Ammon's horn (tissue), 1 donor: ENCODE data around the gene AKAP10.
"Not testable (repeated sequence)": the region's sequence is repeated elsewhere in the genome, so short reads cannot be mapped to it uniquely, and the experiment has no call there.

Experiments used
- DNase-seq: peaks from one replicate; pipeline ENCODE4 v3.0.0-alpha.2; 2016; ENCODE audit warnings: low spot score

The AKAP10 gene

DNA sequence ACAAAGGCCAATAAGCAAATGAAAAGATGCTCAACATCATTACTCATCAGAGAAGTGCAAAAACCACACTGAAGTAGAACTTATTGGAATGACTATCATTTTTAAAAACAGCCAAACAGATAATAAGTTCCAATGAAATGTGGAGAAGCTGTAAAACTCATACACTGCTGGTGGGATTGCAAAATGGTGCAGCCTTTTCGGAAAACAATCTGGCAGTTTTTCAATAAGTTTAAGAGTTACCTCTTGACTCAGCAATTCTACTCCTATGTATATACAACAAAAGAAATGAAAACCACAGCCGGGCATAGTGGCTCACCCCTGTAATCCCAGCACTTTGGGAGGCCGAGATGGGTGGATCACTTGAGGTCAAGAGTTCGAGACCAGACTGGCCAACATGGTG lies 49.3 kb downstream of the AKAP10 start:
- DNase-seq: no peak

DNA sequence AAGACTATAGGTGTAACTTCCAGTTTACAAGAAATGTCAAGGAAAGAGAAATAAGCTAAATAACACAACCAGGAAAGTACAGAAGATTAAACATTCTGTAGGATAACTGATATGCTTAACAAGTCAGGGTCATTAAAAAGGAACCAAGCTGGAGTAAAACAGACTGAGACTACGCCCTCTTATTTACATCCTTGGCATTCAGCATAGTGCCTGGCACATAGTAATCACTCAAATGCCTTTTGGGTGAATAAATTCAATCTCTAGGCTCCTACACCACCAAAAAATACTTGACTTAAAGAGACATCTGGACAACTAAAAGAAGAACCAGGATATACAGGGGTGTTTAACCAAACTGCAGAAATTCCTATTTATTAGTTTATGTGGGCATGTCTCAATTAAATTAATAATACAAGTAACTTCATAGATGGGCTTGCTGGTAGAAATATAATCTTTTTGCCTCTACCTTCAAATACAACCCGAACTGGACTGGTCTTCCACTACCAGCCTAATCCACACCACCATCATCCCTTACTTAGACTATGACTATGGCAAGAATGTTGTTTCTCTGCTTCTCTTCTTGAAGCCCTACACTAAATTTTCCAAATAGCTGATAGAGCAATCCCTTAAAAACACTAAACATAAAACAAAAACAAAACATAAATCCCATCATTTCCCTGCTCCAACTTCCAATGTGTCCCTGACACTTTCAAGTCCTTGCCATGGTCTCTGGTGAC lies 62.2 kb downstream of the AKAP10 start:
- no peak for DNase-seq

DNA sequence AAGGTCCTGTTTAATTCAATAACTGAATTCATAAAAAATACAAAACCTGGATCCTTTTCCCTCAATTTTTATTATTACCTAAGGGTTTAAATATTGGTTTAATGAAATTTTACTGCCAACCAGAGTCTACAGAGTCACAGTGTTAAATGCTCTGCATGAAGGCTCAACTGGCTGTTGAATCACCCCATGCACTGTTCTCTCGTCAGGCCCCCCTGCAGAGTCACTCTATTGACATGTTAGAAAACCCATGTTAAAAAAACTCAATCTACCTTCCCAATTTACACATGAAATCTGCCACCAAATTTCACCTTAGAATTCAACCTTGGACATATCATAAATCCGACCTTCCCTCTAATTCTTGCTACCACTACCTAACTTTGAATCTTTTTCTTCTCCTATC lies 66.6 kb downstream of the AKAP10 start:
- no peak for DNase-seq

DNA sequence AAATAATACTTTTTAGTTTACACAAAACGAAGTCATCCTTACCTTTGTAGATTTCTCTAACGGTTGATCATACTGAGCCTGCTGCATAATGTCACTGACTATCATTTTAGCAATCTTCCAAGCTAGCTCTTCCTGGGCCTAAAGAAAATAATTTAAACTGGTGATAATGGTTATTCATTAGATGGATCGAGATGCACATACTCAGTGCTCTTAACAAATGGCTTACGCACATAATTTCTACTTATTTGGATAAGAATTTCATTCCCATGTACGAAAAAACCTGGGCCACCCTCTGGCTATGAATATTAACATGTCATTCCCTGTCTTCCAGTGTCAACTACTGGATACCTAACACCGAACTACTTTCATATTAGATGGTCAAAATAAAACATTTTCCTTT lies 68.5 kb downstream of the AKAP10 start:
- DNase-seq: no peak

DNA sequence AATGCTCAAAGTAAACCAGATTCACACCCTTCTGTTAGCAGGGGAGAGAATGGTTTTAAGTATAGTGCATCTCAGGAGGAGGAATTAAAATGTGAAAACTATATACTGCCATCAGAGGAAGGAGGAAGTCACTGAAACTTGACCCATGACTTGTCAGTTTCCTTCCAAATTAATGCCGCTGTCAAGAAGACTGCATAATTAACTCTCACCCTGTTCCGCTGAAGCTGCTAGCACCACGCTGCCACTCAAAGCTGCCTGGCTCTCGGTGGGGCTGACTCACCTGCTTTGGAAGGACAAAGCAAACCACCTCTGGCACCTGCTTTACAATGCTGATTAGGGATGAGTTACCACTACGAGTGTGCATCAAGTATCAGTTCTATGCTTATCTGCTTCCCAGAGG lies 72.1 kb downstream of the AKAP10 start:
- DNase-seq: no peak

DNA sequence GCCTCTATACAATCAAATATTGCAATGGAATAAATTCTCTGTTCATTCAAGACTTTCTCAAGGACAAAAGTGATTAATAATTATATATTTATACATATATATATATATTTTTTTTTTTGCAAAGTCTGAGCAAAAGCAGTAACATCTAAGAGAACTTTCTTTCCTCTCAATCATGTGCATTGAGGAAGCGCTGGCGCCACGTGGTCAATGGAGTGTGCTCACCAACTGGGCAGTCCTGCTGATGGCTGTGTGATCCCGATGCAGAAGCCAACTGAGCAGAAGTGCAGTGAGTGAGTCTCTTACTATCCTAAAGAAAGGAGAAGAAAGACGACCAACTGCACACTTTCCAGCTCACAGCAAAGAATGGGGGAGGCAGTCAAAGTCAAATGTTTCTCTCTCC lies 72.7 kb downstream of the AKAP10 start:
- DNase-seq: peak; percentile 81

DNA sequence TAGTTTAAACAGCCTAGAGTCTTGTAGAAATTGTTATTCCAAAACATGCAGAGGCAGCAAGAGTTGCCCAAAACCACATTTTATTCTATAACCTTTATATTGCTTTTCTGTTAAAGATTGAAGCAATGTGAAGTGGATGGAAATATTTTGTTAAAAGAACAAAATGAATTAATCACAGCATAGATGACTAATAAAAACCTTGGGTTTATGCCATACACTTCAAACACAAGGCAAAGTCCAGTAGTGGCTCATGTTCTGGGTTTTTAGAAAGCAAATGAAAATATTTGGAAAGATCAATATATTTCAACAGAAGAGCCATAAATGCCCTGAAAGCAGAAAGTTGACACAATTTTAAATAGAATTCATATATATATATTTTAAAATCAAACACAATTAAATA lies 73.2 kb downstream of the AKAP10 start:
- DNase-seq: no peak

DNA sequence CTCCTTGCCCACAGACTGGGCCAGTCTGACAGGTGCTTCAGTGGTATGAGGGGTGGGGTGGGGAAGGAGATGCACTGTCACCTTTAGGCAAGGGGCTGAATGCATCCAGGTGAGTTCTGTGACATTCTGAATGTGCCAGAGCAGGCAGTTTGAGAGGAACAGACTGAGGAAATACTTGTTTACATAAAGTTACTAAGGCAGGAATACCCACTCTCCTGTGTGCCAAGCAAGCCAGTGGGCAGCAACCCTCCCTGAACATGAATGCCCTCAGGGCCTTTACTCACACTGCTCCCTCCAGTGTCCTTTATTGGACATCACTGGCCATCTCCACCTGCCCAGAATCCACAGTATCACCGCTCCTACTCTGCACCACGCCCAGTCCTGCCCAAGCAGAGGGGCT lies 76.8 kb downstream of the AKAP10 start:
- DNase-seq: no peak

DNA sequence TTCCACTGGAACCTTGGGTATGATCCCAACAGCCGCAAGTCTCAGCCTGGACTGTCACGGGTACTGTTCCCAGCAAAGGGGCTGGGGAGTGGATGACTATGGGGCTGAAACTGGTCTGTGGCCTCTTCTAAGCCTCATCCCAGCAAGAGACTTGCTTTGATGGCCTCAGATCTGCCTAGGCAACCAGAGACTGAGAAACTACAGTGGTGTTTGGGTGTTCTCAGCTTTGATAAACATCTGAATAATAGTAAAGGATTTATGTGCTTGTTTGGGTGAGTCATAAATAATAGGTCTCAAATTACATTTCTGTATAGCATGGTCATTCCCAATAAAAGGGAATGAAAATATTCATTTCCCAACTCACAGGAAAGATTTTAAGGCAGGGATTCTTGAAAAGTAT lies 79.7 kb downstream of the AKAP10 start:
- no peak for DNase-seq

DNA sequence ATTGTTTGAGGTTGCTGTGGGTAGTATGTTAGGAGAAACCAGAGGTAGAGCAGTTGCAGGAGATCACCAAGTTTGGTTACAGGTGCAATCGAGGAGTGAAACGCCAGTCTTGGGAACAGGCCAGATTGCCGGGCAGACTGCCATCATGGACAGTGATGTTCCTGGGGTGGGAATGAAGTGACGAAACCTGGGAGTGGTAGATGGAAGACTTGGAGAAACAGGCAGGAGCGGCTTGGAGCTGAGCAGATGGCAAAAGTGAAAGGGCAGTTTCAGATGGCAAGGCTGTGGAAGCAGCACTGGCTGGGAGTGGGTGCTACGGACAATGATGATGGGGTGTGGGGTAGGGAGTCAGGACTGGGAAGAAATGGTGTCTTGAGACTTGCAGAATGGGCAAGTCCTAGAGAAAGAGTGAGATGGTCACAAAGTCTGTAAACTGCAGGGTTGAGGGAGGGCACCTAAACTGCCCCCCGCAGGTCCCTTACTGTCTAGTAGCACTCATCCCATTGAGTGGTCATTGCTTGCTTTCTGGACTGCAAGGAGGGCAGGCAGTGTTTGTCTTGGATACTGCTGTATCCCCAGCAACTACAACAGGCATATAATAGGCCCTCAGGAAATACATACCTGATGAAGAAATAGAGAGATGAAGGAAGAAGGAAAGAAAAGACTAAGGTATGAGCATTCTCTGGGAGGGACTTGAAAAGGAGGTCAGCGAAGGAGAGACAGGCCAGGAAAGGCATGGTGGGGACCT lies 80.4 kb downstream of the AKAP10 start:
- DNase-seq: no peak

DNA sequence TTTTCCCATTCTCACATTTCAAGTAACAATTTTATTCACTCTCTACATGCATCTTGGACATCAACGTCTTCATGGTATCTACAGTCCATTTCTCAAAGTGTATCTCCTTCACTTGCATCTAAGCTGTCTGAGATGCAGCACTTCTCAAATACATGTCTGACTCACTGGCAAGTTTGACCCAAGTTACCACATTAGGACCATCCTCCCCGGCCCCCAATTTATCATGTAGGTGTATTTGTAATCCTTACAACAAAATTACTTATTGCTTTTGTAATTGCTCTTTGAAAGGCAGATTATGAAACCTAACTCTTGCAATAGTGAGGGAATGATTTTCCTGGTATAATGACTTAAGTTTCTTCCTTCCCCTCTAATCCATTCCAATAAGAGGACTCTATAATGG lies 80.9 kb downstream of the AKAP10 start:
- DNase-seq: no peak

DNA sequence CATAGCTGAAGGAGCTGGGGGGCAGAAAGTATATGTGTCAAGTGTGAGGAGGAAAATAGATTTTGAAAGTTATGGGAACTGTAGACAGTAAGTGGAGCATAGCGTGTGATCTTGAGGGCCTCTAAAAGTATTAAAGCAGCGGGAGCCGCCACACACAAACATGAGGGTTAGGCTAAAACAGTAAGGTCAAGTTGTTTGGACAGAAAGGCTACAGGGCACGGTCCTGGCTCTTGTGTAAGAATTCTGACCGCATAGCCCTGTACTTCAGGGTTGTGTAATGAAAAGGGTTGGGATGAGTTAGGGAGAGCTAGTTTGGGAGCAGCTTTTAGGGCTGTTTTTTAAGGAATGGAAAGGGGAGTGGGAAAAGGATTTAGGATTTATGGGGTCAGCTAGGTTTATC lies 87.1 kb downstream of the AKAP10 start:
- DNase-seq: not testable (repeated sequence)

DNA sequence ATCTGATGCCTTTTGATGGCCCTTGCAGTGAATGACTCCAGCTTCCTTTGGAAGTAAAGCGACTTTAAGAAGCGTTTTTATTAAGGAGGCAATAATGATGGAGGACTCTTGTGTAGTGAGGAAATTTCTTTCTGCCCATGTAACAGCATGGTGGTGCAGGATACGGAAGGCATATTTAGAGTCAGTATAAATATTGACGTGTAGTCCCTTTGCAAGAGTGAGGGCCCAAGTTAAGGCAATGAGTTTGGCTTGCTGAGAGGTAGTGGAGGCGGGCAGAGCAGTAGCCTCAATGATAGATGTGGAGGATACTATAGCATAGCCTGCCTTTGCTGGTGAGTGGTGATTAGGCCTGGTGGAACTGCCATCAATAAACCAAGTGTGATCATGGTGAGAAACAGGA lies 87.6 kb downstream of the AKAP10 start:
- not testable (repeated sequence) for DNase-seq

DNA sequence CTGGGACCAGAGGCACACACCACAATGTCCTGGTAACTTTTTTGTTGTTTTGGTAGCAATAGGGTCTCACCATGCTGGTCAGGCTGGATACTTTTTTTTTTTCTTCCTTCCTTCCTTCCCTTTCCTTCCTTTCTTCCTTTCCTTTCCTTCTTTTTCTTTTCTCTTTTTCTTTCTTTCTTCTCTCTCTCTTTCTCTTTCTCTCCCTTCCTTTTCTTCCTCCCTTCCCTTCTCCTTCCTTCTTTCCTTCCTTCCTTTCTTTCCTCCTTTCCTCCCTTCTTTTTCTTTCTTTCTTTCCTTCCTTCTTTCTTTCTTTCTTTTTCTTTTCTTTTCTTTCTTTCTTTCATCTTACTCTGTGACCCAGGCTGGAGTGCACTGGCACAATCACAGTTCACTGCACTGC lies 91.5 kb downstream of the AKAP10 start:
- DNase-seq: no peak

DNA sequence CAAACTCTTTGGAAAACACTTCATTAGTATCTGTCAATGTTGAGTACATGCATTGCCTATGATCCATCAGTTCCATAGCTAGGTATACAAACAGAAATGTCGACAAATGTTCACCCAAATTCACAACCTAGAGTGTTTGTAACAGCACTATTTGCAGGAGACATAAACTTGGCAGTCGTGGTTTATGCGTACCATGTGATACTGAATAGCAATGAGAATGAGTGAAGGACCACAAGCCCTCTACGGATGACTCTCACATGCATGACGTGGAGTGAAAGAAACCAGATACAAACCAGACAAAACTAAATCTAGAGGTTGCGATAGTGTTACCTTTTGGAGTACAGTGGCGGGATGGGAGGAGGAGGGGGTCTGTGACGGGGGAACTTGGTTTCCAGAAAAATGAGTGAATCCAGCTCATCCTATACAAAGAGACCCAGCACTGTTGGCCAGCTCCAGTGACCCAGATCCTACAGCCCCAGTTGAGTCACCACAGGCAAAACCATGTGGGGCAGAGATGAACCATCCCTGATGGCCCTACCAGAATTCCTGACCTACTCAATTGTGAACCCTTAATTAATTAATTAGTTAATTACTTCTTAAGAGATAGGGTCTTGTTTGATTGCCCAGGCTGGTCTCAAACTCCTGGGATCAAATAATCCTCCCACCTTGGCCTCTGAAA lies 94.0 kb downstream of the AKAP10 start:
- DNase-seq: no peak

DNA sequence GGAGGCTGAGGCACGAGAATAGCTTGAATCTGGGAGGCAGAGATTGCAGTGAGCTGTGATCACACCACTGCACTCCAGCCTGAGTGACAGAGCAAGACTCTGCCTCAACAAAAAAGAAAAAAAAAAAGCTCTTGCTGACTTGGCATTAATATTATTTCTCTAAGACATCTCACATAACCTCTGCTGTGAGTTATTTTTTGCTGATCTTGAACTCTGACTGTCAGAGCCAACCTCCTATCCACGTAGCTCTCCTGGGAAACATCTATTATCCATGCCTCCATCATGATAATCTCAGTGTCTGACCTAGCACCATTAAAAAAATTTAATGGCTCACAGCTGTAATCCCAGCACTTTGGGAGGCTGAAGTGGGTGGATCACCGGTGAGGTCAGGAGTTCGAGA lies 97.2 kb downstream of the AKAP10 start:
- no peak for DNase-seq

DNA sequence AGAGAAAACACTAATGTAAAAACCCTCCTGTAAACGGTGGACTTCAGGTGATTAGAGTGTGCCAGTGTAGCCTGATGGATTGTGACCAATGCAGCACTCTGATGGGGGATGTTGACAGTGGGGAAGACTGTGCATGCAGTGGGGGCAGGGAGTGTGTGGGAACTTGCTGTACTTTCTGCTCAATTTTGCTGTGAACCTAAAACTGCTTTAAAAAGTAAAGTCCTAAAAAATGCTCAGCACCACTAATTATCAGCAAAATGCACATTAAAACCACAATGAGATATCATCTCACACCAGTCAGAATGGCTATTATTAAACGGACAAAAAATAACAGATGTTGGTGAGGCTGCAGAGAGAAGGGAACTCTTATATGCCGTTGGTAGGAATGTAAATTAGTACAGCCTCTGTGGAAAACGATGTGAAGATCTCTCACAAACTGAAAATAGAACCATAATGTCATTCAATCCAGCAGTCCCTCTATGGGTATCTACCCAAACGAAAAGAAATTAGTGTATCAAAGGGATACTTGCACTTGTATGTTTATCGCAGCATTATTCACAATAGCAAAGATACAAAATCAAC lies 100.2 kb downstream of the AKAP10 start:
- peak; percentile 32 for DNase-seq

DNA sequence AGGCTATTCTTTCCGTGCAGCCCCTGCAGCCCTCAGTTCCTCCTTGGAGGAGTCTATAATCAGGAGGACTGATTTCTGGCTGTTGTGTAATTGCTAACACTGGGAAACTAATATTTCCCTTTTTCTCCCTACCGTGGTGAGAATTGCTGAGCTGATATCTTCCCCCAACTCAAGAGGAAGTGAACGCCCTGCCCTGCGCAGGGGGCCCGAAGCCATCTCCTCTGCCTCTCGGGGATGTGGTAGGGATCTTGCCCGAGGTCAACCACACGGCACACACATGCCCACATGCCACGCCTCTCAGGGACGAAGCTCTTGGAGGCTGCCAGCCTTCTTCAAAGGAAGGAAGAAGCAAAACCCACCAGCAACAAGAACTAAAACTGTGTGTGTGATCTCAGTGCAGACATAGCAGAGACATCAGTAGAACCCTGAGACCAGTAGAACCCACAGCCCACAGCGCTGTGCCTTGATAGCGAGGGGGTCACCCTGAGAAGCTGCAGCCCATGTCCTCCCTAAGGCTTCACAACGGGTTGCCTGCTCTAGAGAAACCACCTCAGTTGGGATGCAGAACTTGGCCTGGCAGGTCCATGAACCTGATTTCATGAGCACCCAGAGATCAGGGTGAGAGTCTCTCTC lies 101.0 kb downstream of the AKAP10 start:
- peak; percentile 83 for DNase-seq

DNA sequence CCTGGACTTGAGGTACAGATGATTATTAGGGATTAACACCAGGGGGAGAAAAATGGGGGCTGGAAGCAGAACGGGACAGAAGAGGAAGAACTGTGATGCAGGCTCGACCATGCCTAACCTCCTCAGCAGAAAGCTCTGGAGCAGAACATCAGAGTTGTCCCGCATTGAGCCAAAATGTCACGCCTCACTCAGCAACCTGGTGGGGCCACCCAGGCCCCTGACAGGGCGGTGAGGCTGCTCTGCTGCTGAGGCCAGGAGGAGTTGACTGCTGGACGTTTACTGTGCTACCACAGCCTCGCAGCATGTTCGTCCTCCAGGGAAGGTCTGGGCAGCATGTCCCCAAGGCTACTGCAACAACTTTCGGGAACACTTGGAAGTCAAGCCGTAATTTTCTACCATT lies 103.4 kb downstream of the AKAP10 start:
- no peak for DNase-seq

DNA sequence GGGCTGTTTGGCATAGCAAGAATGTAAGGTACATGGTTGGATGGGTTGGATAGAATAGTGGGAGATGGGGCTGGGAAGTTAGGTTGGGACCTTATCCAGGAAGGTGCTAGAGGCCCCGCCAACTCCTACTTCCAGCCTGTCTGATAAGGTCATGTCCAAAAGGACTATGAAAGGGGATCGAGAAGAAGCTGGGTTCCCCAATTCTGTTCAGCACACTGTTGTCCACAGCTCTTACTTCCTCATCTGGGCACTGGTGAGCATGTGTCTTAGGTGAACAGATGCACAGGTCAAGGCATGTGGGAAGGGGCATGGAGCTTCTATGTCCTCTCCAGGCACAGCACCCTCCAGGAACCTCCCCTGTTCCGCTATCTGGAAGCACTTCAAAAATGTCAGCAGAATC lies 104.3 kb downstream of the AKAP10 start:
- DNase-seq: peak; percentile 49

DNA sequence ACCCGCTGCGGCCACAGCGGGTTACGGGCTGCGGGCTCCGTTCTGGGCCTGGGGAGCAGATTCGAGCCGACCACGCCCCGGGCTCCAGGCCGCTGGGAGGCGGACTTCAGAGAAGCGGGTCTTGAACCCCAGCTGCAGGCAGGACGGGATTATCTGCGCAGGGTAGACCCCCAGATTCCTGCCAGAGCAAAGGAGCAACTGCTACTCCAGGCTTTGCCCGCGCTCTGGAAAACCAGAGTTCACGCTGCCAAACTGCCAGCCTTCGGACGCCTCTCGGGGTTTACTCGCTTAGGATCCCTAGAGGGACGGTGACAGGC lies 109.6 kb downstream of the AKAP10 start:
- peak; percentile 27 for DNase-seq

DNA sequence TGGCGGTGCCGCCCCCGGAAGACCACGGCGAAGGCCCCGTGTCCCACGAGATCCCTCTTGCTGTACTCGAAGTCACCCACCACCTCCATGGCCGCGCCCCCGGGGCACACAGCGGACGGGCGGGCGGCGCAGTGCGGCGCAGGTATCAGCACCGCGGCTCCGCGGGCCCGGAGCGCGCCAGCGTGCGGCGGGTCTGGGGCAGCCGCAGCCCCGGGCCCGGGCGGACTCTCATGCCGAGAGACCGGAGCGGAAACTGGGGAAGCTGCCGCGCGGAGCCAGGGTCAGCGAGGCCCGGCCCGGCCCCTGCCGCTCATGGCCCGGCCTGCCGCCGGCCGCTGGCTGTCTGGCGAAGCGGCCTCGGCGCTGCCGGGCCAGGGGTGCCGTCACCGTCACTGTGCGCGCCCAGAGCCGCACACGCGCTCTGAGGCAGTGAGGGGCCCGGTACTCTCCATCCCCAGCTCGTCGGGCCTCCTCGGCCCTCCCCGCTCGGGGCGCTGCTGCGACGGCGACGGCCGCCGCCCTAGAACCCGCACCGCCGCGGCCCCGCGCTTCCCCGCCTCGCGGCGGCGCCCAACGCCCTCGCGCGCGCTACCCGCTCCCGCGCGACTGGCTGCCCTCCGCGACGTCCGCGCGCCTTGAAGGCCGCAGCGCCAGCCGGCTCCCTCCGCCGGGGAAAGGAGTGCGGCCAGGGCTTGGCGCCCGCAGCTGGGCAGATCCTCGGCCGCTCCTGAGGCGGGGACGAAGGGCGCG lies 110.1 kb downstream of the AKAP10 start, which contains the start of gene ULK2:
ULK2 (minus strand) TSS at position 608 of the 750 bp plus-strand sequence; CDS start at position 89, 519 bp downstream.
- peak; percentile 67 for DNase-seq
